Measurements from ENCODE around the gene TBC1D3B.
"Not testable (repeated sequence)": the region's sequence is repeated elsewhere in the genome, so short reads cannot be mapped to it uniquely, and the experiment has no call there.

The TBC1D3B gene

GRCh38 chr17:36128411-36128978 lies 47.9 kb downstream of the TBC1D3B start:
- DNase-seq (ENCODE audit: low spot score), result no peak

GRCh38 chr17:36127911-36128310 lies 48.5 kb downstream of the TBC1D3B start:
- DNase-seq (ENCODE audit: low spot score), result no peak

DNA sequence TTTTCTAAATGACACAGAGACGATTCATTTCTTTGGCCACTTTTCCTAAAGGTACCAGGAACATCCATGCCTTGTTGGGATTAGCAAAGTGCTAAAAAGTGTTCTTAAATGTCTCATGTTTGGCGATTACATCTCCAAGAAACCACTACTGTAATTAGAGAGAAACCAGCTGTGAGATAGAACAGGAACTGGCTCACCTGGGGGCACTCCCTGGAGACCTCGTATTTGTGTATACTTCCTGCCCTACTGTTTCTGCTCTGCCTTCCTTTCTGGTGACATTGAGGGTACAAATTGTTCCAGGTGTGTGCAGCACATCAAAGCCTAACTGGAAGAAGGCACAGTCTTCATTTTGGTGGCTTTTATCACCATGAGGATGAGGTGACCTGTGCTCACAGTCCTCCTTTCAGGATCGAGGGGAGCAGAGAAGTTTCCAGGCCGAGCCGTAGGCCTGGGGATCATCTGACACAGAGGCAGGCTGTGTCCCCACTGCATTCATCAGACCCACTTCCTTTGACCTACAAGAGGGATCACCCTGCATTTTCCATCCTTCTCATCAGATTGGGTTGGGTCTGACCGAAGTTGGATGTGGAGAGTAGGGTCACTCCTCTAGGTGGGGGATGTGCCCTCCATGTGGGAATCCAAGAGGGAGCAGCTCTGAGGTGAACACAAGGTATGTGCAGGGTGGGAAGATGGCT lies 49.1 kb downstream of the TBC1D3B start:
- no peak for DNase-seq (ENCODE audit: low spot score)

DNA sequence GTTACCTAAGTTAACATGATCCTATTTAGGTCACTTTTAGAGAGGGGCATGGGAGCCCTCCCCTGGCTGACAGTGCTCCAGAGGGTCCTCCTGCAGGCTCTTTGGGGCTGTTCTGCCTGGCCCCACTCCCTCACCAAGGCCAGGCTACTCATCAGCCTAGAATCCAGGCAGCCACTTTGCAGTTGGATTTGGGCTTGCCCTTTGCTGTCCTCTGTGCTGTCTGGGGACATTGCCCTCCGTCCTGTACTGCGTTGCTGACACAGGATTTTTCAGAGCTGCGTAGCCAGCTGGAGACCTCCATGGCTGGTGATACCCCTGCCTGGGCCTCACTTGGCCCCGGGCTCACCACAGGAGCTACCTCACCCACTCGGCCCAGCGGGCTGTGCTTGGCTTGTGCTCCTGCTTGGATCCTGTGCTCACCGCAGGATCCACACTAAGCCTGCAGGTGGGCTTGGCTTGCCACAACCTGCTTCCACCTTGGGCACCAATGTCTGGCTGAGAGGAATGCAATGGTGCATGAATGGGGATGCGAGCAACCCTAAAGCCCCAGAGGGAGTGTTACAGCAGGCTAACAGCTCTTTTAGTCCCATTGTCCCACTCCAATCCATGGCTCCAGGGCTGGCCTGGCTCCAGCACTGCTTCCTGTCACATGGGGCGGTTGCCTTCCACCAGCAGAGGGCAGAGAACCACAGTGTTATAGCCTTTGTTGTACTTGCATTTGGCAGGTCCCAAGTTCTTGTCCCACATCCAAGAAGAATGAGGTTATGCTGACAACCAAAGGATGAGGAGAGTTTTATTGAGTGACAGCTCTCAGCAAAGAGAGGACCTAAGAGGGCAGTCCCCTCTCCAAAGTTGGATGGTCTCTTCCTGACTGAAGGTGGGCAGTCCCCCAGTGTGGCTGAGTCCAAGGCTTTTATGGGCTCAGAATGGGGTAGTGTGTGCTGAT lies 51.3 kb downstream of the TBC1D3B start:
- DNase-seq (ENCODE audit: low spot score), result no peak

GRCh38 chr17:36123431-36123830 lies 53.0 kb downstream of the TBC1D3B start:
- DNase-seq (ENCODE audit: low spot score), result no peak

GRCh38 chr17:36121099-36121498 lies 55.3 kb downstream of the TBC1D3B start:
- DNase-seq (ENCODE audit: low spot score), result not testable (repeated sequence)

- DNase-seq (ENCODE audit: low spot score), result no peak
These were observed 56.2 kb downstream of the TBC1D3B start for GRCh38 chr17:36120221-36120620.

- no peak for DNase-seq (ENCODE audit: low spot score)
These were observed 57.7 kb downstream of the TBC1D3B start for GRCh38 chr17:36118477-36119353.

- no peak for DNase-seq (ENCODE audit: low spot score)
These were observed 58.7 kb downstream of the TBC1D3B start for GRCh38 chr17:36117505-36118382.

Data from hepatic stellate cell (primary cell).